GM21786 (cell line): Measurements from ENCODE around the gene KIDINS220.
A peak's percentile ranks its signal among the peaks of the same experiment; 100 is the strongest.

Experiments used
- ATAC-seq: cut with Tn5 transposase; IDR thresholded peaks from one replicate; pipeline ENCODE4 v1.9.1; 2021; ENCODE audit not compliant: unreplicated experiment

Gene KIDINS220

GRCh38 chr2:8699839-8700238 is 137.6 kb downstream of the KIDINS220 start:
- no peak for ATAC-seq

GRCh38 chr2:8697190-8697589 is 140.2 kb downstream of the KIDINS220 start:
- no peak for ATAC-seq

GRCh38 chr2:8694737-8695136 is 142.7 kb downstream of the KIDINS220 start:
- ATAC-seq: no peak

- ATAC-seq: no peak
These were observed 144.1 kb downstream of the KIDINS220 start for GRCh38 chr2:8693157-8693821.

GRCh38 chr2:8692783-8693156 is 144.6 kb downstream of the KIDINS220 start:
- ATAC-seq: no peak

GRCh38 chr2:8691859-8692437 is 145.5 kb downstream of the KIDINS220 start:
- no peak for ATAC-seq

- ATAC-seq: no peak
These were observed 151.6 kb downstream of the KIDINS220 start for GRCh38 chr2:8685697-8686358.

GRCh38 chr2:8684878-8685696 is 152.3 kb downstream of the KIDINS220 start:
- ATAC-seq: no peak

- no peak for ATAC-seq
These were observed 152.9 kb downstream of the KIDINS220 start for GRCh38 chr2:8684540-8684877.

GRCh38 chr2:8682719-8683667 is 154.4 kb downstream of the KIDINS220 start:
- ATAC-seq: no peak

GRCh38 chr2:8681786-8682692 is 155.4 kb downstream of the KIDINS220 start, which contains the start of gene ID2:
TSS of gene ID2 (plus strand) at chr2:8682056. CDS start at chr2:8682166, 110 bp downstream.
- peak; percentile 67 for ATAC-seq

- no peak for ATAC-seq
These were observed 156.3 kb downstream of the KIDINS220 start for GRCh38 chr2:8680822-8681760.

- no peak for ATAC-seq
These were observed 157.3 kb downstream of the KIDINS220 start for GRCh38 chr2:8679827-8680731.

GRCh38 chr2:8679567-8679826 is 157.9 kb downstream of the KIDINS220 start:
- no peak for ATAC-seq
